NCI-H748 treated with DMSO at 0.1 percent for 48 hours (cell line): Measurements from ENCODE around the gene SLC8A1.
A peak's percentile ranks its signal among the peaks of the same experiment; 100 is the strongest.

ENCODE experiments used
- DNase-seq: peaks from one replicate; lab custom pipeline; 2025; lab: John Stamatoyannopoulos, UW

SLC8A1 gene

DNA sequence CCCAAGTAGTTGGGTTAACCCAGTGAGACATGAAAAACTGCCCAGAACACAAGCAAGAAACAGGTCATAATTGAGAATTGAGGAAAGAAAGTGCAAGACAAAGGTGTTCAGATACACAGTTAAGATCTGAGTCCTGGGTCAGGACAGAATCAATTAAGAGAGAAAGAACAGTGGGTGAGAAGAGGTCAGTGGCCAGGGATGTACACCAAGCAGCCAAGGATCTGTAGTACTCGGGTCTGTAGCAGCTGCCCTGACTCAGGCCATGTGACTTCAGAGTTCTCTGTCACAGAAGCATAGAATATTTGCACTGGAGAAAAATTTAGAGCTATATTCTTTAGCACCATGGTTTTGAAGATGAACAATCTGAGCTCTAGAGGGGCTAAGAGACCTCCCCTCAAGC lies 141.6 kb downstream of the SLC8A1 start:
- no peak for DNase-seq

DNA sequence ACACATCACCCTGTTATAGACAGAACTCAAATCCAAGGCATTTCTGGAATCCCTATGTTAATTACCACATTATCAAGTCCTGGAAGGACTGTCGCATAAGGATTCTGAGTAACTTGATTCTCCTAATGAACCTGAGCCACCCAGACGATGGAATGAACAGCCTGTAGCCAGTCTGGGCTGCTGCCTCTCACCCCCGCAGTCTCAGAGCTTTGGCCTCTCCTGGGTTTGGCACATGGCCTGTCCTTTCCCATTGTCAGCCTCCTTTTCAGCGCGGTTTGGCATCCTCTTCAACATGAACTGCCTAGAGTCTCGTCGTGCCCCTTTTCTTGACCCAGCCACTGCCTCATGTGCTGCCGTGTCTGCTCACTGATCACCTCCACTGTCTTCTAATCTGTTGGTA lies 147.6 kb downstream of the SLC8A1 start:
- no peak for DNase-seq

DNA sequence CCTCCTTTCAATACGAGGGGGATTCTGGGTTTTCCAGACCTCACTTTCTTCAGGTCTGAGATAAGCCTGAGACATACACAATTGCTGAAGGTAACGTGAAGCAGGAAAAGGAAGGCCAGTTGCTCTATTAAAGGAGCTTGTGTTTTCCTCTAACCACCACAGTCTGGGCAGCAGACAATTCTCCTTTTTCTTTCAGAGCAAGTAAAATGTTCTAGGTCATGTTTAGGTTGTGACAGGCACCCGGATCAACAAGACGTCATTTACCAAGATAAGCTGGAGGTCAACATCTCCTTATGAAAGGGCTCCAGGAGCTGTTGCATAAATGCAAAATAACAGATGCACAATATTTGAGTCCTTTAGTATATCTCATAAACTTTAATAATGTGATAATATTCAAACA lies 148.1 kb downstream of the SLC8A1 start:
- DNase-seq, result no peak

DNA sequence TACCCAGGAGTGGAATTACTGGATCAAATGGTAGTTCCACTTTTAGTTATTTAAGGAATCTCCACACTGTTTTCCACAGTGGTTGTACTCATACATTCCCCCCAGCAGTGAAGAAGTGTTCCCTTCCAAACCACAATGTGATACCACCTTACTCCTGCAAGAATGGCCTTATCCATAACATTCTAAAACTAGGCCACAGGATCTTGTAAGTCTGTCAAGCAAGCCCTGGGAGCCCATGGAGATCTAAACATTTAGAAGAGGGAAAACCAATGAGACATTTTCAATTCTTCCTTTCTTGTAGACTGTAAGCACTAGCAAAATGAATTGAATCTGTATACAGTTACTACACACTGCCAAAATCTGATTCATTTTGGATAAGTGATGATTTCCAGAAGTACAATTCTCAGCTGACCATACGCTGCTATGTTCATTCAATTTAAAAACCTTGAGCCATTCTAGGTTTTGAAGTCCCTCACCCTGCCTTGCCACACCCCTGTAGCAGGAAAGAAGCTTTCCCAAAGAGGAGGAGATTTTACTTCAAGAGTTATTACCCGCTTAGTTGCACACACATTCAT lies 149.1 kb downstream of the SLC8A1 start:
- no peak for DNase-seq

DNA sequence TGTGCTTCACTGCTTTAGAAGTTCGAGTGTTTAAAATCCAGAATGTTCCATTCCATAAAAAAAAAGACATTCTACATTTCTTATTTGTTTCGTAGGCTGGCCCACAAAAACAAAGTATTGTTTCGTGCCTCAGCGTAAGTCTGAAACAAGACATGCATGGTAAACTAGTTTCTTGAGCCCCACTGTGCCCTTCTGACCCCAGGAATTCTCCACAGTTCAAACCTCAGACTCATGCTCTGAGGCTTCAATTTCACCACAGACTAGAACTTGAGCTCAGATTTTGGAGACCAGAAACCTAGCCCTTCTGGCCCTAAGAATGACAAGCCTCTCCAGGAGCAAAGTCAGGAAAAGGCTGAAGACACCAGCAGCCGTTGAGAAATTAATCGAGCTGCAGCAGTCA lies 151.5 kb downstream of the SLC8A1 start:
- no peak for DNase-seq

DNA sequence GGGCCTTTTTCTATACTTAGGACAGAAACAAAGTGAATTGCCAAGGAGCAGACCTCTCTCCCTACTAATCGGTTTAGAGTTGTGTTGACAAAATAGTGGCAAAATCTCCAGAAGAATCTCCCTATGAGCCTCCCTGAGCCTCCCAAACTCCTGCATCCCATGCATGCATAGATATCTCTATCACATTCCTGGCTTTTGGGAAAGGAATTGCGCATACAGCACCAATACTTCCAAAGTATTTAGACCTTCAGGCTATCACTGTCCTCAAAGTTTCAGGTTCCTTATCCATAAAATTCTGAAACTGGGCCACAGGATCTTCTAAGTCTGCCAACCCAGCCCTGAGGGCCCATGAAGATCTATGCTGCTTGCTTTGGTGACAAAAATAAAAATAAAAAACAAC lies 152.1 kb downstream of the SLC8A1 start:
- no peak for DNase-seq

DNA sequence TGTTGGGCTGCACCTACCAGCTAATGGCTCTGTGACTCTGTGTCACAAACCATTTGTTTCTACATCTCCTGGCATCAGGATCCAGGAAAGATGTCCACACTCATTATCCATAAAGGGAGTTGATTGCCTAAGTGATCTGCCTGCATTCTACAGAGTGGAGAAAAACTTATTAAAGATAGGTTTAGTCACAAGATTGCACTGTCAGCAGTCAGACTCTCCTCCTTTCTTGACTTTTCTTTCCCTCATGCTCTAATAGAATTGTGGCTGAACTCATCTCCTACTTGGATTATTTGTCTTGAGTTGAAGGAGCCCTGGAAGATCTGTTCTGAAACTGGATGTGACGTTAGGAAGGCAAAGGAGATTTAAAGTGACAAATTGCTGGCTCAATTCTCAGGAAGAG lies 152.7 kb downstream of the SLC8A1 start:
- DNase-seq, result no peak

DNA sequence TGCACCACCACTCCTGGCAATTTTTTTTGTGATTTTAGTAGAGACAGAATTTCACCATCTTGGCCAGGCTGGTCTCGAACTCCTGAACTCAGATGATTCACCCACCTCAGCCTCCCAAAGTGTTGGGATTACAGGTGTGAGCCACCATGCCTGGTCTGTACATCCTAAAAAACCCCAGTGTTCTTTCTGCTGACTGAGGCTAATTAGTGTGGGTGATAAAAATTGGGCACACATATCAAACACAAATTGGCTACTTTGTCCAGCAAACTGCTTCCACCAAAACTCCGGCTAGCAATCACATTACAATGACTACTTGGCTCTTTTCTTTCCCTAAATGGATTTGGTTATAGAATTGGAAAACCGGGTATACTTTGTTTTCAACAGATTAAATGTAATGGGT lies 153.9 kb downstream of the SLC8A1 start:
- DNase-seq, result no peak

DNA sequence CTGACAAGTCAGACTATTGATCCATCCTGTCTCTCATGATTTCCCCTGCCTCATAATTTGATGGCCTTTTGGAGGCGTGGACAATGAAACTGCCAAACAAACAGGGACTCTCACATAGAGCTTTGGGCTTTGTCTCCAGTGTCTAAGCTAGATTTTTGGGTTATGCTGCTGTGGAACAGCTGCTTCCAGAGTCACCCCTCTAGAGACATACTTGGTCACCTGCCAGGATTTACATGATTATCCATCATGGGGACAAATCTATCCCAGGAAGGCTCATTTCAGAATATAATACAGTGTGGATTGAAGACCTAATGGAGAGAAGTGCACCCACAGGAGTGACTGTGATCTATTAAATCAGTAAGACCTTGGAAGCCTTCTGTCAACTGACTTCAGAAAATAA lies 159.6 kb downstream of the SLC8A1 start:
- no peak for DNase-seq

DNA sequence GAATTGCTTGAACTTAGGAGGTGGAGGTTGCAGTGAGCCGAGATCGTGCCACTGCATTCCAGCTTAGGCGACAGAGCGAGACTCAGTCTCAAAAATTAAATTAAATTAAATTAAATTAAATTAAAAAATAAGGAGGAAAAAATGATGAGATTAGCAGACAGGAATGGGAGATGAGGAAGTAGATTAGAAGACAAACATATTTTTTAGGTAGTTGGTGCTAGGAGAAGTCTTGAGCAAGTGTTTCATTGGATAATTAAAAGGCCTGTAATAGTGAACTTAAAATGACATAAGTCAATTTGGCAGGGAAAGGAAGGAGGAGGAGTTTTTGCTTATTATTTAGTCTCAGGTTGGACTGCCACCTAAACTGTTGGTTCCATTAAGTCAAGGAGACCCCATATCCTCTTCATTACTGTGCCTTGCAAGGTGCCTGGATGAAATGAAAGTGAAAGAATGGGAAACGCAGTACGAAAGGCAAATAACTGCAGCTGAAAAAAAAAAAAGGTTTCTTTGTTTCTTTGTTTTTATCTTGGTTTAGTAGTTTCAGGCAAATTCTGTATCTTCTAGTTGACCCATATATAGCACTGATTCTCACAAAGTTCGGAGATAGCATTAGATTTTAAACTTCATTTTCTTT lies 162.0 kb downstream of the SLC8A1 start:
- DNase-seq, result no peak

DNA sequence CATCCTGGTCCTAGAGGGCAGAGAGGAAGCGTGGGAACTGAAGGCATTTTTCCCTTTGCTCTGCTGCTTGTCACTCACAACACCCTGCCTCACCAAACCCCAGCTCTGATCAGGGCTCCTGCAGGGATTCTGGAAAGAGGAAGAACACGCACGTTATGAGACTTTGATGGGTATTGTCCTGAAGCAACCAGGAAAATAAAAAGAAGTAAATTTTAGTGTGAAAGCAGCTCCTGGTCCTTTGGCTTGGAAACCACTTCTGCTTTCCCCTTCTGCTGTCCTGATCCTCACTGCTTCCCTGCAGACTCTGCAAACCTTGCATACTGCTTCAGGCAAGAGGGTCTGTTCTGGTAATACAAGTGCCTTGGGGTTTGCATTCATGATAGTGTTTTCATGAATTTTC lies 164.1 kb downstream of the SLC8A1 start:
- no peak for DNase-seq

DNA sequence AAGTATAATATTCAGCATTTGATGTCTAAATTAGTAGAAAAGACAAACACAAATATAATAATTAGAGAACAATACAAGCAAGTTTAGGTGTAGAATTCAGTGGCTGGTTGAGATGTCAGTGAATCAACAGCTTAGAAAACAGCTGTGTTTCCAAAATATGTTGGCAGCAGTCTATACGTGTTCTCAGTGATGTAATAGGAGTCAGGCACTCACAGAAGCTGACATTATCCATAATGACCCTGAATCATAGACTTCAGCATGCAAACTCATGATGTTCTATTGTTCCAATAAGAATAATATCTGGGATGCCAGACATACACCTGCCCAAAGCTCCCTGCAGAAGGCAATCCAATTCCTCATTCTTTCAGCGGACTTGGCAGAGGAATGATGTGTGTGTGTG lies 164.7 kb downstream of the SLC8A1 start:
- DNase-seq, result peak; percentile 21

DNA sequence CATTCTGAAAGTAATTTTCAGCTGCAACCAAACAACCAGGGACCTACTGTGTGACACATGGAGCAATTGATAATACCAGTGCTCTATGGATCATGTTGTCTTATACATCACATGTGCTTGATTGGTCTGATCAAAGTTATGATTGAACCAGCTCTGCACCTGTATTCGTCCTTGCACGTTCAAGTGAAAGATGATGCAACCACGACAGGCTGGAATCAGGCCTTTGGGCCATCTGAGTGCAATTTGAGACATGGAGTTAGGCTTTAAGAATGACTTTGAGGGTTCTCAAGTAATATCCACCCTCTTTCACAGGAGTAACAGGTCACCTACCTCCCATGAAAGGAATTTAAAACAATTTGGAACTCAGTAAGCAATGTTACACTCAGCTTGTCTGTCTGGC lies 165.2 kb downstream of the SLC8A1 start:
- no peak for DNase-seq

DNA sequence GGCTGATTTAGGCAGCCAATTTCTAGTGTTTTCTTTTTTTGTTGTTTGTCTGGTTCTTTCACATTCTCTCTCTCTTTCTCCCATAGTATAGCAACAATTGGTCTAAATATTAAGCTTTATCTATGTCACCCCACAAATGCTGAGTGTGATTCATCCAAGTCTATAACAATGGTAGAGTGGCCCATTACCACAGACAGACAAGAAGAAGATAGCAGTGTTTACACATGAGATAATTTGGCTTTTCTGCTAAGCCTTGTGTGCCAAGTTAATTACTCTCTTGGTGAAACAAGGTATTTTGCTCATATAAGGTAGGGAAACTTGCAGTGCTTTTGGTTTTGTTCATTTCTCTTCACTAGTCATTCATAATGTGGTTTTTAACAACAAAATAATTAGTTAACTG lies 166.5 kb downstream of the SLC8A1 start:
- no peak for DNase-seq

DNA sequence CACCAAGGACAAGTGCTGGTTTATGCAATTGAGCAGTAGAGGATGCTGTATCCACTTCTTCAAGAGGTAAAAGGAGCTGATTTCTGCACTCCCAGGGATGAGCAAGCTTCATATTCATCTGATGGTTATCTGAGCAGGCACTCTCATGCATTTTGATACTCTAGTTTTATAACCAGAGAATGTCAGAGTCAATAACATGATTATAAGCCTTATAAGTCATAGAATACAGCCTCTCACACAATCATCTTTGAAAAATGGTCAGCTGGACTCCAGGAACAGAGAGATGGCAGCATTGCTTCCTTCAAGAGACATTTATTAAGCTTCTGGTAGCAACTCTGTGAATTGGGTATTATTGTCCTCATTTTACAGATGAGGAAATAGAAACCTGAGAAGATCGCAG lies 167.1 kb downstream of the SLC8A1 start:
- no peak for DNase-seq

DNA sequence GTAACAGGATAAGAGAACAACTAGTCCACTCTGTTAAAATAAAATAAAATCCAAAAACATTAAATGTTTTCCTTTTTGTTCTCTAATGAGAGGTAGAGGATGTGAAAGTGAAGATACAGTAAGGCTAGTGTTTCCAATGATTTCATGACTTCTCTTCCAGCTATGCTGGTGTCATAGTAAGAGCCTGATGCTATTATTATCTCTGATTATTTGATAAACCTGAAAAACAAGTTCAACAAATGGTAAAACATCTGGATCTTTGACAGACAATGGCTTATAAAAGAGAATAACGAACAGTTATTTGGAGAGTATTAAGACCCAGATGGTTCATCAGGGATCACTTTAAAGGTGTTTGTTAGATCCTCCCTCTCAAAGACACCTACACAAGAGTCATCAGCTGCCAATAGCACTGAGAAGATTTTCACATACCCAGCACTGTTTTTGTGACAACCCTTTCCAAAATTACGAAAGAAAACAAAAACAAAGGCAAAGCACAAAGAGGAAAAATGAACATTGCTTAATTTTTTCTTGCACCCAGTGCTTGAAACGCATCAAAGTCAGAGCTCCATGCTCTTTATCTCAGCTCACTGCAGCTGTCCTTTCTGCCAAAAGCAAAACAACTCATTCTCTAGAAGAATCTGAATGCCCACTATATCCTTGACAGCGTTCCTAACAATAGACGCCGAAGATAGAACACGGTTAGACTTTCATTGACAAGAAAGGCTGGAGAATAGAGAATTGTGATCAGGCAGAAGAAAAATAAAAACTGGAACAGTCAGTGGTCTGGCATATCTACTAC lies 168.6 kb downstream of the SLC8A1 start:
- DNase-seq, result peak; percentile 10

DNA sequence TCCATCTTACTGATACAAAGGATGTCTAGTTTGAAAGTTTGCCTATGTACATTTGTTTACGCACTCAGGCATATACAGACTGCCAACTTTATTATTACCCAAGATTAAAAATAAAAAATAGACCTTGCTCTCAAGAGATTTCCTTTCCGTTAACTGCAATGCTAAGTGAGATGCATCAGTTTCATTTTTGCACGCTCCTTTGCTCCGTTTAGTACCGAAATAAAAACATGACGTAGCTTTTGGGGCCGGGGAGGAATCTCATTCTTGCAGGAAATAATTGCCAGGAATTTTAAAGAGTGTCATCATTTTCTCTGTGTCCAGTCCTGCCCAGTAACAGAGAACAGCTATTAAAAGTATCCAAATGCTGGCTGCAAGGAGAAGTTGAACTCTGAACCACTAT lies 169.5 kb downstream of the SLC8A1 start:
- no peak for DNase-seq

DNA sequence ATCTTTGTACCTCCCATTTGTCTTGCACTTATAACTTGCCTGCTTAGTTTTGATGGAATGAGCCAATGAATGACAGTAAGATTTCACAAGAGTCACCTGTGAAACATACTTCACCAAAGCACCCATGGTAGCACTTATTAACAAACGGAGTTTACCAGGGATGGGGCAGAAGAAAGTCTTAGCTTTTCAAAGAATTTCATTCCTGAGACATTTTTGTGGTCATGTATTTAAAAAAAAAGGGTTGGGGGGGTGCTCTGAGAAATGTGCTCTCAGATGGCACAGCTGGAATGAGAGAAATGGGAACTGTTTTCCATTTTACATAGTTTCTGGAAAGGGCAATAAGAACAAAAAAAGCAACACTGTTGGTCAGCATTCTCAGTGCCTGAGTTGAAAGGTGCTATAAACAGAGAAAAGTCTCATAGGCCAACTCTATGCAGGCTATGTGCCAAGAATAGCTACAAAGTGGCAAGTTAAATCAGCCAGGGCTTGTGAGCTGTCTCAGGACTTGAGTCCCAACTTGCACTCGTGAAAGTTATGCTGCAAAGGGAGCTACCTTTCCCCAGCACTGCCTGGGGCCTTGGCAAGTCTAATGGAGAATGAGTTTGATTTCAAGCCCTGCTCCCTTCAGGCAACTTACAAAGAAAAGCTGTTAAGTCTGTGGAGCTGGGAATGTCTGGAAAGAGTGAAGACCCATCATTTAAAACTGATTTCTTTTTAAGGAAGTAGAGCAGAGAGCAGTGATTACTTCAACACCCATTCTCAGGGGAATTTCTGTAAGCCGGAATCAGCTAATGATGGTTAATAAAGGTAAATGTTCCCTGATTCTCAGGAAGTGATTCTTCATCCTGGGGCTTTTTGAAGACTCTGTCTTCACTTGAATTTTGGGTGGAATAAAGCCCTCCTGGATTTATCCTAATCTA lies 170.6 kb downstream of the SLC8A1 start:
- no peak for DNase-seq

DNA sequence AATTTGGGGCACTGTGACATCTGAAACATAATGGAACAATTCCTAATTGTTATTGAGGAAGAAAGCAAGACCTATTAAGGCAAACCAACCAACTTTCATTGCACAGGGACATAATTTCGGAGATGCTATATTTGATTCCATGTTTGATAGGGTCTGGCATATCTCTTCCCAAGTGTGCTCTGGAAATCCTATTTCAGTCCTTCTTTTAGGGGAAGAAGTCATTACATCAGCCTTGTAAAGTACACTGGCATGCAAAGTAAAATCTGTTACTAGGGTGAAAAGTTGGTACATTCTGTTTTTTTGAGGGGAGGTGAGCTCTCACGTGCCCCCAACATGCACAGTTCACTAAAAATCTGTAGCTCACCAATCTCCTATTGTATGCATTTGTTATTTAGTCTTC lies 172.4 kb downstream of the SLC8A1 start:
- no peak for DNase-seq

DNA sequence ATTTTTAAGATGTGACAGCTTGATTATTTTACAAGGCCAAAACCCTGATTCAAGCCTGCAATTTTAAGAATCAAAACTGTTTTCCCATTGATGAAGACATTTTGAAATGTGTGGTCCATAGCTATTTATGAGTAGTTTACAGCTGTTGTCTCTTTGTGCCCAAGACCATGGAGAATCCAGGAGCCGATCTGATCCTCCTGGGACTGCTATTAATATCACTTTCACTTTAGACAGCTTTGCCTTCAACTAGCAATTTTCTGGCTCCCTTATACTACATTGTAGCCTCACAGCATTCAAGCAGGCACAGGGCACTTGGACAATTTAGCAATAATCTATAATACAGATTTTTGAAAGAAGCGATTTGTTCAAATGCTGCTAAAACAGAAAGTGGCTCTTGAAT lies 172.9 kb downstream of the SLC8A1 start:
- no peak for DNase-seq

DNA sequence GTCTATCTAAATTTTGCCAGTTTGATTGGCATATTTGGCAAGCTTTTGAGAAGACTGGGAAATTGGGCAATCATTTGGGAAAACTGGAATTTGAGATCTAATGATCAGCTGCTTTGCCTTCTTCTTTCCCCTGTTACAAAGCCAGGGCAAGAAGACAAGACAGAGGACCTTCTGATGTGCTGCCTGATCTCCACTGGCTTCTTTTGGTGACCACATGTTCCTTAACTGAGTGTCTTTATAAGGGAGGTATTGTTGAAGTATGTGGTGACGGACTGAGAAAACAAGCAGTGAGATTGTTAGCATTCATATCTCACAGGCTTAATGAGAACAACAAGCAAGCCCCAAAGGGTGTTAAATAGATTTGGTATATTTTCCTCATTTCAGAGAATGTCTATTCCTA lies 175.8 kb downstream of the SLC8A1 start:
- DNase-seq, result no peak

DNA sequence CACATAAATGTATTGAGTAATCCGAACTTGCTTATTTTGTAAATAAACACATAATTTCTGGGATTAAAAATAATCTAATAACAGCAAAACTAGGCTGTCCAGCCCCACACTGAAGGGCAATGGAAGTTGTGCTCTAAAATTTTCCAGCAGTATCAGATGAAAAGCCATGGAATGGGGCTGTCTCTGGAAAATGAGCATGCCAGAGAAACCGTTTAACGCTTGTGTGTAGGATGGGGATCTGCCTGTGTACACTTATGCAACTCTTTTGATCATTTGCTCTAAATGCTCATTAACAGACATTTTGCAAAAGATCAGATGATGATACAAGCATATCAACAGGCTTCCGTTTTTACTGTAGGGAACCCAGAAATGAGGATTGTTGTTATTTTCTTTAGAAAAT lies 177.6 kb downstream of the SLC8A1 start:
- no peak for DNase-seq
